Hepatocyte (in vitro differentiated cells): ENCODE data around the gene RAB11FIP4. TPM values are rescaled to one million over a fixed set of nuclear protein-coding genes. Genes with fewer than 3 reads are reported as not detected.

Experiments
- DNase-seq: peaks from one replicate; pipeline ENCODE4 v3.0.0-alpha.2; 2016; ENCODE audit warnings: low spot score
- H2AFZ ChIP-seq: fragments of 200-600 bp; sonication (generic); 2 replicates; pipeline ENCODE4 v1.6.0; 2016; ENCODE audit warnings: antibody characterized with exemption, mild to moderate bottlenecking
- H3K27ac ChIP-seq: fragments of 200-600 bp; sonication (generic); 2 replicates; pipeline ENCODE4 v1.5.1; 2016; ENCODE audit warnings: mild to moderate bottlenecking
- H3K27me3 ChIP-seq: fragments of 200-600 bp; sonication (generic); 2 replicates; pipeline ENCODE4 v1.6.1; 2016
- H3K36me3 ChIP-seq: fragments of 200-600 bp; sonication (generic); replicated peaks from 2 replicates; pipeline ENCODE4 v1.5.1; 2016; ENCODE audit warnings: low read depth; ENCODE audit not compliant: insufficient read depth
- H3K4me1 ChIP-seq: fragments of 200-600 bp; sonication (generic); 2 replicates; pipeline ENCODE4 v1.5.1; 2016; ENCODE audit warnings: mild to moderate bottlenecking, moderate library complexity; ENCODE audit not compliant: insufficient read depth
- H3K4me2 ChIP-seq: fragments of 200-600 bp; sonication (generic); 2 replicates; pipeline ENCODE4 v1.6.0; 2016
- H3K4me3 ChIP-seq: fragments of 200-600 bp; sonication (generic); 2 replicates; pipeline ENCODE4 v1.5.1; 2016; ENCODE audit warnings: mild to moderate bottlenecking
- H3K79me2 ChIP-seq: fragments of 200-600 bp; sonication (generic); 2 replicates; pipeline ENCODE4 v1.6.0; 2017; ENCODE audit warnings: mild to moderate bottlenecking
- H3K9me2 ChIP-seq: fragments of 200-600 bp; sonication (generic); replicated peaks from 2 replicates; pipeline ENCODE4 v1.6.0; 2017; ENCODE audit warnings: mild to moderate bottlenecking; ENCODE audit not compliant: insufficient read depth
- H3K9me3 ChIP-seq: fragments of 200-600 bp; sonication (generic); 2 replicates; pipeline ENCODE4 v1.5.1; 2016; ENCODE audit warnings: low read depth, mild to moderate bottlenecking
- H4K20me1 ChIP-seq: fragments of 200-600 bp; sonication (generic); 2 replicates; pipeline ENCODE4 v1.6.0; 2016; ENCODE audit warnings: mild to moderate bottlenecking; ENCODE audit not compliant: insufficient read depth, poor library complexity, severe bottlenecking
- EZH2 ChIP-seq: fragments of 200-600 bp; sonication (generic); IDR thresholded peaks from 2 replicates; pipeline ENCODE4 v1.6.1; 2016; ENCODE audit warnings: antibody characterized with exemption, mild to moderate bottlenecking, borderline replicate concordance
- EZH2phosphoT487 ChIP-seq: fragments of 200-600 bp; sonication (generic); IDR thresholded peaks from one replicate; pipeline ENCODE4 v1.6.1; 2018; ENCODE audit warnings: antibody characterized with exemption, mild to moderate bottlenecking, low read depth, moderate library complexity; ENCODE audit not compliant: unreplicated experiment, severe bottlenecking
- WGBS: methylation state at CpG from one replicate; pipeline ENCODE4 v1.1.6; 2016; ENCODE audit warnings: low lambda C conversion rate; ENCODE audit errors: missing lambda C conversion rate; 5-methylcytosine and 5-hydroxymethylcytosine counted together
- polyA plus RNA-seq: library from polyadenylated mRNA; unstranded; fragments of >200 nt; fragmentation: Nextera tagmentation; extraction: Ambion mirVana; gene quantifications from 2 replicates; pipeline ENCODE4 v1.2.1, GENCODE V29; 2016
- total RNA-seq: library from RNA; depleted of rRNA; stranded (reverse); fragments of >200 nt; gene quantifications from 2 replicates; pipeline ENCODE4 v1.2.3, GENCODE V29; 2014
- TF ChIP-seq, protein P1 (sequence below): fragments of 200-600 bp; sonication (generic); IDR thresholded peaks from 2 replicates; pipeline ENCODE4 v1.5.1; 2016; ENCODE audit warnings: antibody characterized with exemption, mild to moderate bottlenecking; ENCODE audit not compliant: poor library complexity

The RAB11FIP4 gene
- total and polyA plus RNA-seq, 2 experiments from 2014 or later, result 25.8 to 35.6 TPM

DNA sequence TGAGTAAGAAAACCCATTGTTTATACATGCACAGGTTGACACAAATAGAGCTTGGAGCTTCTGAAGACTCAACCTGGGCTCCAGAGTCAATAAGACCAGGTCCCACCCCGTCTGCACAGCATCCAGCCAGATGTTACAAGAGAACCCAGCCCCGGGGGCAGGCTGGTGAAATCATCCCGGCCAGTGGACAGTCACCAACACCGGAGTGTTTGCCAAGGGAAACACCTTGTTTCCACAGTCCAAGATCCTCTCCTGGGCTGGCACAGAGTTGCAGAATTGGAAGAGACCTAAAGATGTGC is 90.3 kb downstream of the RAB11FIP4 start:
- WGBS, result 81% methylated on average over 4 of the region's 4 CpGs
- TF ChIP-seq, protein P1, sequence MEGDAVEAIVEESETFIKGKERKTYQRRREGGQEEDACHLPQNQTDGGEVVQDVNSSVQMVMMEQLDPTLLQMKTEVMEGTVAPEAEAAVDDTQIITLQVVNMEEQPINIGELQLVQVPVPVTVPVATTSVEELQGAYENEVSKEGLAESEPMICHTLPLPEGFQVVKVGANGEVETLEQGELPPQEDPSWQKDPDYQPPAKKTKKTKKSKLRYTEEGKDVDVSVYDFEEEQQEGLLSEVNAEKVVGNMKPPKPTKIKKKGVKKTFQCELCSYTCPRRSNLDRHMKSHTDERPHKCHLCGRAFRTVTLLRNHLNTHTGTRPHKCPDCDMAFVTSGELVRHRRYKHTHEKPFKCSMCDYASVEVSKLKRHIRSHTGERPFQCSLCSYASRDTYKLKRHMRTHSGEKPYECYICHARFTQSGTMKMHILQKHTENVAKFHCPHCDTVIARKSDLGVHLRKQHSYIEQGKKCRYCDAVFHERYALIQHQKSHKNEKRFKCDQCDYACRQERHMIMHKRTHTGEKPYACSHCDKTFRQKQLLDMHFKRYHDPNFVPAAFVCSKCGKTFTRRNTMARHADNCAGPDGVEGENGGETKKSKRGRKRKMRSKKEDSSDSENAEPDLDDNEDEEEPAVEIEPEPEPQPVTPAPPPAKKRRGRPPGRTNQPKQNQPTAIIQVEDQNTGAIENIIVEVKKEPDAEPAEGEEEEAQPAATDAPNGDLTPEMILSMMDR, result no peak
- TF ChIP-seq EZH2phosphoT487 (no peak), EZH2 (no peak)

DNA sequence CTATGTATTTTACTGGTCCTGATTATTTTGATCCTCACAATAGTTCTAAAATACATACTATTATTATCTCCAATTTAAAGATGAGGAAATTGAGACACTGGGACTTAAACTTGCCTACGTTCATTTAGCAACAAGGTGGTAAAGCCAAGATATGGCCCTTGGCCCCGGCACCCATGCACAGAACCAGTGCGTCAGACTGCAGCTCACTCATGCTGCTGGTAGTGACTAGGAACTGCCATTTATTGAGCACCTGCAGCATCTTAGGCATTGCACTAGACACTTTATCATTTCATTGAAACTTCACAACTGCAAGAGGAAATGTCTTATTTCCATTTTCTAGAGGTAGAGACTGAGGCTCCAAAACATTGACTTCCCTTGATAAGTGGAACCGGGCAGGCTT is 93.3 kb downstream of the RAB11FIP4 start:
- no peaks in the 10 kb centered on the region for H3K9me3 ChIP-seq
- WGBS, result 95% methylated on average over 4 of the region's 4 CpGs

More for the DNA sequence above, 90.3 kb downstream of the RAB11FIP4 start:
- no peaks in the 10 kb centered on the region for H4K20me1 ChIP-seq
- no peaks in the 10 kb centered on the region for H3K9me2 ChIP-seq
- H3K4me2 ChIP-seq, result no peak overlapping the region
- H3K36me3 ChIP-seq, result no peaks in the 10 kb centered on the region
- H3K27ac ChIP-seq, result no peak overlapping the region
- DNase-seq, result no peak
- peaks cover 6% of the 10 kb centered on the region for H3K4me1 ChIP-seq
- no peaks in the 10 kb centered on the region for H3K79me2 ChIP-seq
- H3K4me3 ChIP-seq, result no peak overlapping the region
- H3K9me3 ChIP-seq, result no peaks in the 10 kb centered on the region
- H3K27me3 ChIP-seq, result no peaks in the 10 kb centered on the region
- H2AFZ ChIP-seq, result no peak overlapping the region

DNA sequence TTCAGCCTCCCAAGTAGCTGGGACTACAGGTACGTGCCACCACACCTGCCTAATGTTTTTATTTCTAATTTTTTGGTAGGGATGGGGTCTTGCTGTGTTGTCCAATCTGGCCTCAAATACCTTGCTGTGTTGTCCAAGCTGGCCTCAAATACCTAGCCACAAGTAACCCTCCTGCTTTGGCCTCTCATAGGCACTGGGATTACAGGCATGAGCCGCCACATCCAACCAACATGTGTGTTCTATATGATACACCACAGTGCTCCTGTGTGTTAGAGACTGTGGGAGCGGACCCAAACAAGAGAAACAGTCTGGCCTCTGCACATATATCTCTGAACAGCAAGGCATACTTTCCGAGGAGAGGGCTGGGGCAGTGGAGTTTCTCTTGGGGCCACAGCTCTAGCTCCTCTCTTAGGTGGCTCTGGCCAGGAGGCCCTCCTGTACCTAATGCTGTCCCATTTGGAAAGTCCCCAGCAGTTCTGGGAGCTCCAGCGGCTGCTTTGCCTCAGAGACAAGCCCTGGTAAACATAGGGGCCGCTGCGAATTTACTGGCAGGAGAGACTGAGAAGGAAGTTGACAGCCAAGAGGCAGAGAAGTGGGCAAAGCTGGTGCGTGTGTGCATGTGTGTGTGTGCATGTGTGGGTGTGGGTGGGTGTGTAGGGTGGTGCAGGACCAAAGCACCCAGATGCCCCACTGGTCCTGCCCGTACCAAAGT is 95.0 kb downstream of the RAB11FIP4 start:
- Histone ChIP-seq H3K79me2 (peaks cover 27% of the 10 kb centered on the region), H3K4me3 (no peak overlapping the region), H3K9me2 (no peaks in the 10 kb centered on the region), H3K9me3 (no peaks in the 10 kb centered on the region), H2AFZ (no peak overlapping the region), H3K36me3 (no peaks in the 10 kb centered on the region), H3K27me3 (no peaks in the 10 kb centered on the region), H3K27ac (peak overlapping the region; percentile 80), H3K4me2 (no peak overlapping the region), H3K4me1 (peaks cover 18% of the 10 kb centered on the region), H4K20me1 (no peaks in the 10 kb centered on the region)
- DNase-seq, result no peak
- TF ChIP-seq EZH2 (no peak), EZH2phosphoT487 (no peak)
- TF ChIP-seq, protein P1, result no peak
- WGBS, result 80% methylated on average over 9 of the region's 9 CpGs

More for the DNA sequence above, 93.3 kb downstream of the RAB11FIP4 start:
- Histone ChIP-seq H3K27ac (no peak overlapping the region), H3K79me2 (peaks cover 10% of the 10 kb centered on the region), H3K9me2 (no peaks in the 10 kb centered on the region), H2AFZ (no peak overlapping the region), H3K27me3 (no peaks in the 10 kb centered on the region), H3K4me1 (peaks cover 9% of the 10 kb centered on the region), H3K4me3 (no peak overlapping the region), H4K20me1 (no peaks in the 10 kb centered on the region), H3K4me2 (no peak overlapping the region), H3K36me3 (no peaks in the 10 kb centered on the region)
- TF ChIP-seq EZH2 (no peak), EZH2phosphoT487 (no peak)
- TF ChIP-seq, protein P1, result no peak
- DNase-seq, result no peak
